Loucy (cell line): Measurements from ENCODE around the gene TRRAP.

Experiments used
- CTCF ChIP-seq: fragments of 200-600 bp; sonication (generic); conservative IDR thresholded peaks from 2 replicates; pipeline ENCODE4 v1.5.1; 2014; ENCODE audit warnings: mild to moderate bottlenecking, antibody characterized with exemption, low read length
- EZH2phosphoT487 ChIP-seq: fragments of 200-600 bp; IDR thresholded peaks from 2 replicates; pipeline ENCODE4 v1.6.1; 2018; ENCODE audit warnings: antibody characterized with exemption, mild to moderate bottlenecking, moderate library complexity, borderline replicate concordance

GRCh38 chr7:99006739-99007424 lies 128.6 kb downstream of the TRRAP start:
- no peak for TF ChIP-seq CTCF
- TF ChIP-seq EZH2phosphoT487, result no peak
